GM13976 (cell line): ENCODE results near the gene SPATA19.

Source experiments
- DNase-seq: peaks from one replicate; pipeline ENCODE4 v3.0.0; 2012; ENCODE audit warnings: low spot score
- CTCF ChIP-seq: IDR thresholded peaks from 2 replicates; pipeline ENCODE4 v1.5.1; 2012; ENCODE audit warnings: borderline replicate concordance, mild to moderate bottlenecking; ENCODE audit not compliant: insufficient read depth; ENCODE audit errors: extremely low read depth, missing control alignments, control extremely low read depth
- in situ Hi-C: fragments of 300-500 bp; cut with MboI; formaldehyde crosslinking; loops from one replicate; pipeline ENCODE4 v1.12.0; 2022; ENCODE audit warnings: low sequenced_read_pairs, mixed read lengths, inconsistent platforms; ENCODE audit not compliant: unreplicated experiment

The SPATA19 gene

GRCh38 chr11:133794205-133794604, 51.1 kb downstream of the SPATA19 start:
- no peak for TF ChIP-seq CTCF
- no peak for DNase-seq
- in situ Hi-C loops, result no loop called here

GRCh38 chr11:133793271-133794035, 51.9 kb downstream of the SPATA19 start:
- no peak for DNase-seq
- TF ChIP-seq CTCF, result no peak
- in situ Hi-C loops, result no loop called here

DNA sequence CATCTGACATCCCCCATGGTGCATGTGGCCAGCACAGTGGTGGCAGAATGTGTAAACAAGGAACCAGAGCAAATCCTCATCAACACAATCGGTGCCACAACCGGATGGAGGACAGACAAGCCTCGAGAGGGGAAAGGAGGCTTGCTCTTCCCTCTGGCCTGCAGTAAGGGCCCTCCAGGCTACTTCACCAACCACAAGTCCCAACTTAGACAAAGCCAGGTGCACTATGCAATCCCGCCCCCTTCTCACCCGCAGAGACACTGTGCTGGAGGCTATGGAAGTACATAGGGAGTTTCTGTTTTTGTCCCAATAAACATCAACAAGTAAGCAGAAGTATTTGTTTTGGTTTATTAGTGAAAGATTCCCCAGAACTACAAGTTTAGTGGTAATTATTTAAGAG, 54.3 kb downstream of the SPATA19 start:
- TF ChIP-seq CTCF, result no peak
- no peak for DNase-seq

More for the DNA sequence above, 54.3 kb downstream of the SPATA19 start:
- in situ Hi-C loops, result no loop called here
